ENCODE results near the gene ZNF541.

The ZNF541 gene, protein sequence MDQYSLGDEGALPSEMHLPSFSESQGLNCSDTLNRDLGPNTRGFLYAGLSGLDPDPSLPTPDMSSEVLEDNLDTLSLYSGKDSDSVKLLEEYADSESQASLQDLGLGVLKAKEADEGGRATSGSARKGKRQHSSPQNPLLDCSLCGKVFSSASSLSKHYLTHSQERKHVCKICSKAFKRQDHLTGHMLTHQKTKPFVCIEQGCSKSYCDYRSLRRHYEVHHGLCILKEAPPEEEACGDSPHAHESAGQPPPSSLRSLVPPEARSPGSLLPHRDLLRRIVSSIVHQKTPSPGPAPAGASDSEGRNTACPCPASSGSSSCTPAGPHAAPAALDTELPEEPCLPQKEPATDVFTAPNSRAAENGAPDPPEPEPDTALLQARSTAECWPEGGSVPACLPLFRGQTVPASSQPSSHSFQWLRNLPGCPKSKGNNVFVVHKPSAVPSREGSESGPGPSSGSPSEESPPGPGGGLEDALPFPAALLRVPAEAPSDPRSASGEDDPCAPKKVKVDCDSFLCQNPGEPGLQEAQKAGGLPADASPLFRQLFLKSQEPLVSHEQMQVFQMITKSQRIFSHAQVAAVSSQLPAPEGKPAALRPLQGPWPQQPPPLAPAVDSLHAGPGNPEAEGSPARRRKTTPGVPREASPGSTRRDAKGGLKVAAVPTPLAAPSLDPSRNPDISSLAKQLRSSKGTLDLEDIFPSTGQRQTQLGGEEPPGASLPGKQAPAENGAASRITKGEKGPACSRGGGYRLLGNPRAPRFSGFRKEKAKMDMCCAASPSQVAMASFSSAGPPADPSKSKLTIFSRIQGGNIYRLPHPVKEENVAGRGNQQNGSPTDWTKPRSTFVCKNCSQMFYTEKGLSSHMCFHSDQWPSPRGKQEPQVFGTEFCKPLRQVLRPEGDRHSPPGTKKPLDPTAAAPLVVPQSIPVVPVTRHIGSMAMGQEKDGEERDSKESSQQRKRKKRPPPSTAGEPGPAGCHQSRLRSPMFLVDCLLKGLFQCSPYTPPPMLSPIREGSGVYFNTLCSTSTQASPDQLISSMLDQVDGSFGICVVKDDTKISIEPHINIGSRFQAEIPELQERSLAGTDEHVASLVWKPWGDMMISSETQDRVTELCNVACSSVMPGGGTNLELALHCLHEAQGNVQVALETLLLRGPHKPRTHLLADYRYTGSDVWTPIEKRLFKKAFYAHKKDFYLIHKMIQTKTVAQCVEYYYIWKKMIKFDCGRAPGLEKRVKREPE (N-terminal part only)

DNA sequence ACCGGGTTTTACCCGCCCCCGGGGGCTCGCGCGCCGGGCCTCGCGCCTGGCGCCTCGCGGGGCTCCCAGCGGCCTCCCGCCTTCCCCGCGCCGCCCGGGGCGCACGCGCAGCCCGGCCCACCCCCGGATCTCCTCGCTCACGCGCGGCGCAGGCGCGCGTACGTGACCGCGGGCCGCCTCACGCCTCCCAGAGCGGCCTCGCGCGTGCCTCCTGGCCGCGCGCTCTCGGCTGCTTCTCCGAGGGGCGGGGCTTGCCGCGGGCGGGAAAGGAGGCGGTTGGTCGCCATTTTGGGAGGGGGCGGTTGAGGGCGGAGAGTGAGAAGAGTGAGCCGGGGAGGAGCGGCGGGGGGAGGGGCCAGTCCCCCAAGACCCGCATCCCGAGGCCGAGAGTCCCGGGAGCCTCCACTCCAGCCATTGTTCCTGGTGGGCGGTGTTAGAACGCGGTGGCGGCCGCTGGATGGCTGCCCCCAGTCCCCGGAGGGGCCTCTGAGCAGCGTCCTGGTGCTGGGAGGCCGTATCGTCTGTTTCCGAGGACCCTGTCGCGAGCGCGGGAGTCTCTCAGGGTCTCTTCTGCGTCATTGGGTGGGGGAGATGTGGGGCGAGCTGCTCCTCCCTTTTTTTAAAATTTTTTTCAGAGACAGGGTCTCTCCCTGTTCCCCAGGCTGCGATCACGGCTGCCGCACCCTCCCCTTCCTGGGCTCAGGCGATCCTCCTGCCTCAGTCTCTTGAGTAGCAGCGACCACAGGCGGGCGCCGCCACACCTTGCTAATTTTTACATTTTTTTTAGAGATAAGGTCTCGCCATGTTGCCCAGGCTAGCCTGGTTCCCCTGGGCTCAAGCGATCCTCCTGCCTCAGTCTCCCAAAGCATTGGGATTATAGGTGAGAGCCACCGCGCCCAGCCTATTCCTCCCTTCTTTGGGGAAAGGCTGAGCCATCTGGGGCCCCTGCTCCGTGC, at the start of gene ZNF541:
Gene ZNF541 (minus strand): TSS at position 78 of the 956 bp plus-strand sequence. CDS start 17,292 bp downstream, outside the sequence.
- in situ Hi-C loops (cut with HindIII; ENCODE audit: low sequenced_read_pairs) = no loop called here

DNA sequence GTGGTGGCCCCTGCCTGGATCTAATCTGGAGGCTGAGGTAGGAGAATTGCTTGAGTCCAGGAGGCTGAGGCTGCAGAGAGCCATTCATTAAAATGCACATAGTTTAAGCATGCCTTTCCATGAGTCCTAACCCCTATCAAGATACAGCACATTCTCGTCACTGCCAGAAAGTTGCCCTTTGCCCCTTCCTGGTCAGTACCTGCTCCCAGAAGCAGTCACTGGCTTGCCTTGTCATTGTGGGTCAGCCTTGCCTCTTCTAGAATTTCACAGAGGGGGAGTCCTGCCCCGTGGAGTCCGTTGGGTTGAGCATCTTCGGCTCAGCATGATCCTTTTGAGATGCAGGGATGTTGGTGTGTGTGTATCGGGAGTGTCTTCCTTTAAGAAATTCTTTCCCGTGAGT, 46.8 kb upstream of the ZNF541 start:
- in situ Hi-C loops (cut with HindIII; ENCODE audit: low sequenced_read_pairs) = no loop called here

DNA sequence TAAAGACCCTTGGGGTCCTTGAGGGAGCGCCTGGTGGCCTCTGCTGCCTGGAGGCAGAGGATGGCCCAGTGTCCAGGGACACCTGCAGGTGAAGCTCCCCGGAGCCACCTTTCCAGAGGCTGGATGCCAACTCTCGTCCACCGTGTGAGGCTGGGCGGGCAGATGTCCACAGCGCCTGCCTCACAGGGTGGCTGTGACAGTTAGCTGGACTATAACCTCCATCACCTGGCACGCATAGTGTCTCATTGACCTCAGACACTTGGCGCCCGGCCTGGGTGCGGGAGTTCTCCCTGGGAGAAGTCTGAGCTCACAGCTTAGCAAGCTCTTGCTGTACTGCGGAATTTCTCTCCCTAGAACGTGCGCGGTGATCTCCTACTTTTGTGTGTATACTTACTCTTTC, 45.8 kb upstream of the ZNF541 start:
- in situ Hi-C loops (cut with HindIII; ENCODE audit: low sequenced_read_pairs) = no loop called here

DNA sequence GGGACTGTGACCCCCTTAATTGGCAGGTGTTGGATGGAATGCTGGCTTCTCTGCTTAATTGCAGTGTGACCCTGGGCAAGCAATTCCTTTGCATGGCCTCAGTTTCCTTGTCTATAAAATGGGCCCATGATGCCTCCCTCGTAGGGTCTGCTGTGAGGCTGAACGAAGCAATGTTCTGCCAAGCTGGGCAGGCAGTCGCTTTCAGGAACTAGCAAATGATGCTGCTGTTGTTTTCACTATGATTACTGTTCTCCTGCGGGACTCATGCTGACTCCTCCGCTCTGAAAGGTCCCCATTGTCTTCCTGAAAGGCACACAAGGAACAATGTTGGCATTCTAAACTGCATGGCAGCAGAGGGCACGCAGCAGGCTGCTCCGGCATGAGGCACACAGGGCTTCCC, 42.8 kb upstream of the ZNF541 start:
- in situ Hi-C loops (cut with HindIII; ENCODE audit: low sequenced_read_pairs) = no loop called here

DNA sequence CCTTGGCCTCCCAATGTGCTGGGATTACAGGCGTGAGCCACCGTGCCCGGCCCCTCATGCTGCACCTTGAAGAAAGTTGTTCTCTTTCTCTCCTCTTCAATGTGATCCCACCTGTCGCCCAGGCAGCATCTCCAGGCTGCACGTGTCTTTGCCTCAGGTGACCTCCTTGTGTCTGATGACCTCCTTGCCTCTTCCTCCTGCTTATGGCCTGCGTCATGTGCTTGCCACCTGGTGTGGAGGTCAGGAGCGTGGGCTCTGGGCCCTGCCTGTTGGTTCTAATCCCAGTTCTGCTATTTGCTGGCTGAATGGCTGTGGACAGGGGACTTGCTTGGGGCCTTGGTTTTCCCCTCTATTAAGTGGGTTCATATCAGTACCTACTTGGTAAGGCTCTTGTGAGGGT, 42.3 kb upstream of the ZNF541 start:
- in situ Hi-C loops (cut with HindIII; ENCODE audit: low sequenced_read_pairs) = no loop called here

DNA sequence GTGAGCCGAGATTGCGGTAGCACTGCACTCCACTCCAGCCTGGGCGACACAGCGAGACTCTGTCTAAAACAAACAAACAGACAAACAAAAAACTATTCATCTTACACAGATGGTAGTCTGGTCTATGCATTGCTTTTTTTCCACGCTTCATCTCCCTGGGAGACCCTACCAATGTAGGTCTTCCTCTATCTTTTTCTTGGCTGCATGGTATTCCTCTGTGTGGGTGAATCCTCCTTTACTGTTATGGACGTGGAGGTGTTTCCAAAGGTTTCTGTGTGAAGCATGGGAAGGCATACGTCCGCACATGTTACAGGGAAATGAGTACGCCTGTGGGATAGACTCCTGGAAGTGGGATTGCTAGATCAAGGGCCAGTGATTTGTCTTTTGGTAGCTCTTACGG, 41.6 kb upstream of the ZNF541 start:
- in situ Hi-C loops (cut with HindIII; ENCODE audit: low sequenced_read_pairs) = no loop called here

DNA sequence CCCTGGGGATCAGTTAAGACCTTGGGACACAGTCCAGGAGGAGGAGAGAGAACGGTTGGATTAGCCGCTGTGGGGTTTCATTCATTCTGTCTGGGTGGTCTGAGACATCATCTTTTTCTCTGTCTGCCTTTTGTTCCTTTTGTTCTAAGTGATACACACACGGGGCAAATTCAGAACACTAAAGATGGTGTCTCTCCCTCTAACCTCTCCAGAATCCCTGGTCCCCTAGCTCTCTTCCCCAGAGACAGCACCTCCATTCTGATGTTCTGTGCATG, 41.0 kb upstream of the ZNF541 start:
- in situ Hi-C loops (cut with HindIII; ENCODE audit: low sequenced_read_pairs) = no loop called here

DNA sequence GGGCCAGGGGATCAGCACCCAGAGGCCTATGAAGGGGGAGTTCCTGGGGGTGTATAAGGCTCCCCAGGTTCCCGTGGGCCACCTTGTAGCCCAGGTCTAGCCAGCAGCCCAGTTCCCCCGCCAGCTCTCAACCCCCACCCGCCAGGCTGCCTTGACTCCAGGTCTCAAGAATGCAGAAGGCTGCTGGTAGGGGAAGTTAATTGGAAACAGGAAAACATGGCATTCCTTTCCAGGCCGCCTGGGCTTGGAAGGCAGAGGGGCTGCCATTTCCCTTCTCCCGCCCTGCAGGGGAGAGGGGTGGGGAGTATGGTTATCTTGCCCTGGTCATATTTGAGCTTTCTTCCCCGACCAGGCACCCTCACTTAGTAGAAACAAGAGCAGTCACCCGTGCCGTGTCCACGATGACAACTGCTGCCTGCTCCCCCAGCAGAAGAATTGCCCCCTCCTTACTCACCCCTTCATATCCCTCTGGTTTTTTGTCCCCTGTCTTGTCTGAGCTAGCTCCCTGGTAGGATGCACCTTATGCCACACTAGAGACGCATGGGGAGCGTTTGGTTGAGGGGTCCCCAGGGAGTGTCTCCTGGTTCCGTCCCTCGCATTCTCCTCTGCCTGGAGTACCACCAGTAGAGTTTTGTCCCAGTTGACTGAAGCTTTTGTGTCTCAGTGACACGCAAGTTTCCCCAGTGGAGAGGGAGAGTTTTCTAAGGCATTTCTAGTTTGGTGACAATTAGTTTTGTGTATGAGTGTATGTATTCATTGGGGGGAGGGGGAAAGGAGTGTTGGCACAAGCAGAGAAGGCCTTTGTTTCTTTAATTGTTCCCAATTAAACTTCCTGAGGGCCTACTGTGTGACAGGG, 40.4 kb upstream of the ZNF541 start:
- in situ Hi-C loops (cut with HindIII; ENCODE audit: low sequenced_read_pairs) = no loop called here

DNA sequence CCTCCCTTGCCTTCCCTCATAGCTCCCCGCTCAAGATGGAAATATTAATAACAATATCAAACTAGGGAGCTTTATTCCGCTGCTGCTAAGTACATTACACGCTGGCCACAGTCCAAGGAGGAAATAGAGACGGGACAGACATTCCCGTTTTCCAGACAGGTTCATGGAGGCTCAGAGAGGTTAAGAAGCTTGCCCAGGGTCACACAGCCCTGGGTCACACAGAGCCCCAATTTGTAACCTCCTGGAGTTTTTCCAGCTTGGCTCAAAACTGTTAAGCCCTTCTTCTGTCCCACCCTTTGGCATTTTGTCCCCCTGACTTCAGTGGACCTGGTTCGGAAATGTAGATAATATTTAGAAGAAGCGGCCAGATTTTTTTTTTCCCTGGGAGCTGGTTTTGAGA, 38.0 kb upstream of the ZNF541 start:
- in situ Hi-C loops (cut with HindIII; ENCODE audit: low sequenced_read_pairs) = no loop called here

DNA sequence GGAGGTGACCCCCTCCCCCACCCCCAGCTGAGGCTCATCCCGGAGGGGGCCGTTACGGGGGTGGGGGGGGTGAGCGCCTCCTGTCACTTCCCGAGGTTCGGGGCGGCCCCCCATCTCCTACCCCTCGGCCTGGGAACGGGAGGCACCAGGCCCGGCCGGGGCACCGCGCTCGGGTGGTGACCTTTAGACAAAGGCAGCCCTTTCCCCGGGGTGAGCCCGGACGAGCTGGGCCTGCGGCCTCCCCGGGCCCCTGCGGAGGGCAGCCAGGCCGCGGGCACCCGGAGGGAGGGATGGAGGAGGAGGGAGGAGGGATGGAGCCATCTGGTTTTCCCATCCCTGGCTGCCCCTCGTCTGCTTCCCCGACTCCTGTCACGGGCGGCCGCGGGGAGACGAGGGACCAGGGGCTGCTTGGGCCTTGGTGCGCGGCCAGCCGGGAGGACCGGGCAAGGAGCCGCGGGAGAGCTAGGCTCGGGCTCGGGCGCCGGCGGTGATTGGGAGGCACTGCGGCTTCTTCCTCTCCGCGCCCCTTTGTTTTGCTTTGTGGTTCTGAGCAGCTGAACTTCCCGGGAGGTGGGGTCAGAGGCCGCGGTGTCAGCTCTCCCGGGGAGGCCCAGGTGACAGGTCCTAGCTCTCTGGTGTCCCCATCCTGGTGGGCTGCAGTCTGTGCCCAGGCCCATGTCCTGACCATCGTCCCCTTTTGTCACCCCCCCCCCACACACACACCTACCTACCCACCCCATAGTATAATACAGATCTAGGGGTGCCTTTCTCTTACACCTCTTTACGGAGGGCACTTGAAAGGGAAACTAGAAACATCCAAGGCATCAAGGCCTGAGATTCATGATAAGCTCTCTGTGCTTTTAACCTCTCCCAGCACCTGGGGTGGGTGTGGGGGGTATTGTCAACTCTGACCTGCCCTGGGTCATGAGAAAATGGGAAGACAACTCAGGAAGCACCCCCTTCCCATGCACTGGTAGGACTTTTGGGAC, 37.3 kb upstream of the ZNF541 start:
- in situ Hi-C loops (cut with HindIII; ENCODE audit: low sequenced_read_pairs) = no loop called here

DNA sequence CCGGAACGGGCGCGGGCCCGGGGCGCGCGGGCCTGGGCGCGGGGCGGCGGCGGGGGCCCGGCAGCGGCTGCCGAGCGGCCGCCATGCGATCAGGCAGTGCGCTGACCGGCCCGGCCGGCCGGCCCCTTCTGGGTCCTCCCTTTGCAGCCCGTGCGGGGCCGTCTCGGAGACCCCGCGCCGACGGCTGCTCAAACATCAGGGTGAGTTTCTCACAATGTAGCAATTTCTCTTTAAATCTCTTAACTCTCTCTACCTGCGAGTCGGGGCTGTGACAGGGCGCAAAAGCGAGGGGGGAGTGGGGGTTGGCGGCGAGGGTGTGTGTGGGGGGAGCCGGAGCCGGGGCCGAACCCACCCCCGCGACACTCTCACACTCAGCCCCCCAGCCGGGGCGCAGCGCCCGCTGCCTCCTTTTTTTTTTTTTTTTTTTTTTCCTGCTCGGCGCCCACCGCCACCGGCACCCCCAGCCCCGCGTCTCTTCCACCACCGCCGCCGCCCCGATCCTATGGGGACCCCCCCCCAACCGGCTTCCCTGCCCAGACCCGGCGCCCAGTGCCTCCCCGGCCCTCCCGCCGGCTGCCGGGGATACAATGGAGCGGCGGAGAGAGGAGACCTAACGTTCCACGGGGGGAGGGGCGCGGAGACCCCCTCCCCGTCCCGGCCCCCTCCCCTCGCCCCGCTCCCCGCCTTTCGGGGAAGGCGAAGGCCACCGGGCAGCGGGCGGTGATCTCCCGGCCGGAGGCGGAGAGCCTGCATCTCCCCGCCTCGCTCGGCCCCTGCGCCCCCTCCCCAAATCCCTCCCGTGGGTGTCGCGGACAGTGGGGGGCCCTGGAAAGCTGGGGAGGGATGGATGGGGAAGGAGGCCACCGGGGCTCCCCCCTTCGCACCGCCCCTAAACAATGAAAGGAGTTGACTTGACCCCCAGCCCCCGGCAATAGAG, 36.3 kb upstream of the ZNF541 start, which contains the start of gene BICRA:
Gene BICRA (plus strand): TSS at position 166 of the 937 bp plus-strand sequence. CDS start 64,441 bp downstream, outside the sequence.
- in situ Hi-C loops (cut with HindIII; ENCODE audit: low sequenced_read_pairs) = no loop called here

DNA sequence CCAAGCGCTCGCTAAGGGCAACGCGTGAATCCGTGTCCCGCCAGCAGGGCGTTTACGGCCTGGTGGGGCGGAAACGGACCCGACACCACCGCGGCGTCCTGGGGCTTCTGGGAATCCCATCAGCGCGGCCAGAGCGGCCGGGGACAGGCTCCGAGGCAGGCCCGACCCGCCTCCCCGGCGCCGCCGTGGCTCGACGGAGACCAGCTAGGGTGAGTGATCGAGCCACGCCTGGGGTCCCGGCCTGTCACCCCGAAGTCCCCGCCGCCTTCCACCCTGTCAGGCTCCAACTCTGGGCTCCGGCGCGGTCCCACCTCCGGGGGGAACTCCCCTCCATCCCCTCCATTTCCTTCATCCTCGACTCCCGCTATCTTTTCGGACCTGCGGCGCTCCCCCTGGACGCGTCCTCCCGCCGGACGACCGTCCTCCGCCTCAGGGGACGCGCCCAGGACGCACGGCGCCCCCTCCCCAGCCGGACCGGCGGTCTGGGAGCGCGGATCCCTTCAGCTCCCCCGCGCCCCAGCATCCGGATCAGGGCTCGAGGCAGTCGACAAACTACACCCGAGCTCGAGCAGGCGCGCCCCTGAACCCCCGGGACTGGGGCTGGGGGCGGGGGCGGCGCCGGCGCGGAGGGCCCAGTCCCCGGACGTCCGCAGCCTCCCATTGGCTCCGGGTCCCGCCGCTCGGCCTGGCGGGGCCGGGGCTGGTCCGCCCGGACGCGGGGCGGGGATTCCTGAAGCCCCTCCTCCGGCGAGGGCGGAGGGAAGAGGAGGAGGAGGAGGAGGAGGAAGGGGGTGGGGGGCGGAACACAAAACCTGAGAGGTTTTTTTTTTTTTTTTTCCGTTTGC, 35.3 kb upstream of the ZNF541 start:
- in situ Hi-C loops (cut with HindIII; ENCODE audit: low sequenced_read_pairs) = no loop called here

DNA sequence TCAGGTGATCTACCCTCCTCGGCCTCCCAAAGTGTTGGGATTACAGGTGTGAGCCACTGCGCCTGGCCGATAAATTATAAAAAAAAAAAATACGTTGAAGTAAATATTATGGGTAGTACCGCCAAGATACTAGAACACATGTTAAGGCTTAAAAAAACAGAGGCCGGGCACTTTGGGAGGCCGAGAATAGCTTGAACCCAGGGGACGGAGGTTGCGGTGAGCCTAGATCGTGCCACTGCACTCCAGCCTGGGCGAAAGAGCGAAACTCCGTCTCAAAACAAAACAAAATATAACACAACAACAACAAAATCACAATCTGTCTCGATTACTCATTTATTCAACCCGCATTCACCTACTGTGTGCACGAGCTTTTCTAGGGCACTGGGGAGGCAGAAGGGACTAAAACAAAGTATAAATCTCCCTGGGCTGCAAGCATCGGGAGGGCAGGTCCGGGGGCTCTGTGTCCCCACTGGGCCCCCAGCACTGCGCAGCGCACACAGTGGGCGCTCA, 34.7 kb upstream of the ZNF541 start:
- in situ Hi-C loops (cut with HindIII; ENCODE audit: low sequenced_read_pairs) = no loop called here

DNA sequence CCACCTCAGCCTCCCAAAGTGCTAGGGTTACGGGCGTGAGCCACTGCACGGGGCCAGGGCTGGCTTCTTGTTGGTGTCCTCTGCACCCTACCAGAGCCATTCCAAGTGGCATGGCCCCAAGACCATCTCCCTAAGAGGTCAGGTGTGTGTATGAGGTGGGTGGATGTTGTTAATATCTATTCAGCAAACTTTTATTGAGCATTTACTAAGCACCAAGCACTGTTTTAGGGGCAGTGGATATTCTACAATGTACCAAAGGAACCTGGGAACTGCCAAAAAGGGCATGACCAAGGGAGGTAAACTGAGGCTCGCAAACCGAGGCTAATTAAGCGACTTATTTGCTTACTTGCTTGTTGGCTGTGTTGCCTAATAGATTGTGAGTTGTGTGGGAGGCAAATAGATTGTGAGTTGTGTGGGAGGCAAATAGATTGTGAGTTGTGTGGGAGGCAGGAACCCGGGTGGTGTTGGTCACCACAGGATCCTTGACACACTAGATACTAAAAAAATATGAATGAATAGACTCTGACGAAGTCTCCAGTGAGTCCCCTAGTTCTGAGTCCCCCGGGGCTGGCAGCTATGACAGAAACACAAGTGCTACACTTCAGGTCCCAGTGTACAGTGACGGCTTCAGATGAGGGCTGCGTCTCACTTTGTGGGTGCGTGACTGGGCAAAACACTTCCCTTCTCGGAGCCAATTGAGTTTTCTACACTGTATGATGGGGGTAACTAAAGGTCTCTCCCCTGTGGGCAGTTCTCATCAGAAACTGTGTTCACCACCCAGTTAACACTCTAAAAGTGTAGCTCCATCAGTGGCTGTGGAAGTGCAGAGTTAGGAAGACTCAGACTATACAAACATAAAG, 31.0 kb upstream of the ZNF541 start:
- in situ Hi-C loops (cut with HindIII; ENCODE audit: low sequenced_read_pairs) = no loop called here

All from DLD1 (cell line).